ENCODE results near the gene APOL5. TPM values are rescaled to one million over a fixed set of nuclear protein-coding genes. Genes with fewer than 3 reads are reported as not detected.

Gene APOL5
- total RNA-seq, 4 donors from 2014 or later: 0.29 TPM; not detected in 3

GRCh38 chr22:35739076-35739930, 21.6 kb downstream of the APOL5 start:
- DNase-seq (ENCODE audit: extremely low spot score): no peak
- intact Hi-C loops (cut with DNase I): no loop called here
- WGBS: 88% methylated on average over 12 of the region's 12 CpGs
- Histone ChIP-seq H3K4me1 (peaks cover 15 to 31% (median 24%) of the 10 kb centered on the region in 4 donors), H3K27ac (replicated peaks in 1 of 4) (peak overlapping the region in 1 of 4 donors; percentile 26), H3K9me3 (no peaks in the 10 kb centered on the region), H3K36me3 (peaks cover 0 to 59% (median 27%) of the 10 kb centered on the region in 4 donors), H3K4me3 (no peak overlapping the region), H3K27me3 (no peaks in the 10 kb centered on the region)
- no peak for TF ChIP-seq POLR2A (IDR thresholded peaks at IDR 0.05; ENCODE audit: low read depth)
- no peak for TF ChIP-seq POLR2AphosphoS5 (IDR thresholded peaks at IDR 0.05)
- TF ChIP-seq CTCF (IDR thresholded peaks at IDR 0.05): peak in 2 of 3 experiments; percentile 11 to 35

- DNase-seq (ENCODE audit: extremely low spot score): no peak
- intact Hi-C loops (cut with DNase I): loop anchor here (5.0 to 10.0 kb wide), 2 partner anchors 98 to 175 kb away; no protein-coding TSS in a partner anchor
- H3K4me3 ChIP-seq: no peak overlapping the region
- H3K27ac ChIP-seq (replicated peaks in 1 of 4): peak overlapping the region in 1 of 4 donors; percentile 26
- no peaks in the 10 kb centered on the region for H3K9me3 ChIP-seq
- no peak for TF ChIP-seq POLR2AphosphoS5 (IDR thresholded peaks at IDR 0.05)
- WGBS: 74% methylated on average over 3 of the region's 3 CpGs
- peaks cover 12 to 31% (median 21%) of the 10 kb centered on the region in 4 donors for H3K4me1 ChIP-seq
- no peaks in the 10 kb centered on the region for H3K27me3 ChIP-seq
- H3K36me3 ChIP-seq: peaks cover 0 to 65% (median 30%) of the 10 kb centered on the region in 4 donors
Measured at GRCh38 chr22:35739931-35740380, 22.3 kb downstream of the APOL5 start.

GRCh38 chr22:35740616-35741015, 22.9 kb downstream of the APOL5 start:
- Histone ChIP-seq H3K27me3 (no peaks in the 10 kb centered on the region), H3K4me1 (peaks cover 12 to 31% (median 21%) of the 10 kb centered on the region in 4 donors), H3K36me3 (peaks cover 0 to 72% (median 34%) of the 10 kb centered on the region in 4 donors), H3K27ac (replicated peaks in 1 of 4) (no peak overlapping the region), H3K9me3 (no peaks in the 10 kb centered on the region), H3K4me3 (no peak overlapping the region)
- no peak for DNase-seq (ENCODE audit: extremely low spot score)
- TF ChIP-seq POLR2AphosphoS5 (IDR thresholded peaks at IDR 0.05): no peak
- TF ChIP-seq POLR2A (IDR thresholded peaks at IDR 0.05; ENCODE audit: low read depth): no peak
- TF ChIP-seq CTCF (IDR thresholded peaks at IDR 0.05): no peak
- TF ChIP-seq EP300 (IDR thresholded peaks at IDR 0.05): no peak
- 81% methylated on average over 1 of the region's 1 CpG for WGBS
- intact Hi-C loops (cut with DNase I): loop anchor here (5.0 to 10.0 kb wide), 2 partner anchors 98 to 174 kb away; no protein-coding TSS in a partner anchor

- peaks cover 0 to 81% (median 37%) of the 10 kb centered on the region in 4 donors for H3K36me3 ChIP-seq
- H3K9me3 ChIP-seq: no peaks in the 10 kb centered on the region
- no peak overlapping the region for H3K4me3 ChIP-seq
- no peaks in the 10 kb centered on the region for H3K27me3 ChIP-seq
- TF ChIP-seq POLR2AphosphoS5 (IDR thresholded peaks at IDR 0.05) (no peak), EP300 (IDR thresholded peaks at IDR 0.05) (no peak), POLR2A (IDR thresholded peaks at IDR 0.05; ENCODE audit: low read depth) (no peak), CTCF (IDR thresholded peaks at IDR 0.05) (no peak)
- peak overlapping the region in 1 of 4 donors; percentile 26 for H3K27ac ChIP-seq (replicated peaks in 1 of 4)
- DNase-seq (ENCODE audit: extremely low spot score): no peak
- peaks cover 27 to 48% (median 37%) of the 10 kb centered on the region in 4 donors for H3K4me1 ChIP-seq
- WGBS: 84% methylated on average over 9 of the region's 9 CpGs
- intact Hi-C loops (cut with DNase I): loop anchor here (5.0 to 10.0 kb wide), 2 partner anchors 100 to 172 kb away; no protein-coding TSS in a partner anchor
Measured at GRCh38 chr22:35742342-35743100, 24.8 kb downstream of the APOL5 start.

All from esophagus muscularis mucosa (tissue), 4 donors.